ENCODE measurements around the gene ANXA9. TPM values are rescaled to one million over a fixed set of nuclear protein-coding genes. Genes with fewer than 3 reads are reported as not detected.

Gene ANXA9
- total RNA-seq, 6 experiments from 2014 or later, result 9.9 to 18.5 (median 15.1) TPM

DNA sequence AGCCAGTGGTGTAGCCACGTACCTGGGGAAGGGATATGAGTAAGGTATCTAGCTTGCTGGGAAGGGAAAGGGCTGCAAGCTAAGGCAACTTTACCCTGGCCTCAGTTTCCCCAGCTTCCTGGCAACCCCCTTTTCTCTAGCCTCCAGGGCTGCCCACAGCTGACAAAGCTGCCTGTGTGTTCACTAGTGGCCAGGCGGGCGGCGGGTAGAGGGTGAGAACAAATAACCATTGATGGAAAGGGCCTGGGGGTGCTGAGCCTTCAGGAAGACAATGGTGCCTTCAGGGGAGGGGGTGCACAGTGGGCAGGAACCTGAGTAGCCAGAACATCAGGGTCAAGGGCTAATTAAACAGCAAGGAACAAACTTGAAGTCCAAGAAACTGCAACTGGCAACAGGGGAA is 13.6 kb upstream of the ANXA9 start:
- ATAC-seq, result no peak
- intact Hi-C loops (cut with DNase I), result no loop called here

DNA sequence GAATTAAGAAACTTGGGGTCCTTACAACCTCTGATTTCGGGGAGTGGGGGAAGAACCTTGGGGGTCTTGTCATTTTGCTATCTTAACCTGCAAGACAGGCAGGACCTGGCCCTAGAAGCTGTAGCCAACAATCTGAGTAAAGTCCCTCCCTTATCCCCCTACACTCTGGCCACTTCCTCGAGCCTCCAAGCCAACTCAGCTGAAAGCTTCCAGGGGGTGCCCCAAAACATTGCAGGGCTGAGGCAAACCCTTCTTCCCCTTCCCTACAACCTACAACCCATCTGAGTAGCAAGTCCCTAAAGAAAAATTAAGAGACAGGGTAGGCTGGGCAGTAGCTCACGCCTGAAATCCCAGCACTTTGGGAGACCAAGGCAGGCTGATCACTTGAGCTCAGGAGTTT is 12.5 kb upstream of the ANXA9 start:
- Histone ChIP-seq H3K27me3 (no peaks in the 10 kb centered on the region), H3K9me3 (no peaks in the 10 kb centered on the region), H3K27ac (peak overlapping the region; percentile 11 to 97 (median 30)), H3K4me3 (peak overlapping the region in 1 of 3 donors; percentile 50), H3K4me1 (peaks cover 0 to 47% (median 15%) of the 10 kb centered on the region in 4 donors), H3K36me3 (peaks cover 14 to 46% (median 32%) of the 10 kb centered on the region in 4 donors)
- no peak for TF ChIP-seq POLR2A (IDR thresholded peaks at IDR 0.05)
- TF ChIP-seq, protein P1, sequence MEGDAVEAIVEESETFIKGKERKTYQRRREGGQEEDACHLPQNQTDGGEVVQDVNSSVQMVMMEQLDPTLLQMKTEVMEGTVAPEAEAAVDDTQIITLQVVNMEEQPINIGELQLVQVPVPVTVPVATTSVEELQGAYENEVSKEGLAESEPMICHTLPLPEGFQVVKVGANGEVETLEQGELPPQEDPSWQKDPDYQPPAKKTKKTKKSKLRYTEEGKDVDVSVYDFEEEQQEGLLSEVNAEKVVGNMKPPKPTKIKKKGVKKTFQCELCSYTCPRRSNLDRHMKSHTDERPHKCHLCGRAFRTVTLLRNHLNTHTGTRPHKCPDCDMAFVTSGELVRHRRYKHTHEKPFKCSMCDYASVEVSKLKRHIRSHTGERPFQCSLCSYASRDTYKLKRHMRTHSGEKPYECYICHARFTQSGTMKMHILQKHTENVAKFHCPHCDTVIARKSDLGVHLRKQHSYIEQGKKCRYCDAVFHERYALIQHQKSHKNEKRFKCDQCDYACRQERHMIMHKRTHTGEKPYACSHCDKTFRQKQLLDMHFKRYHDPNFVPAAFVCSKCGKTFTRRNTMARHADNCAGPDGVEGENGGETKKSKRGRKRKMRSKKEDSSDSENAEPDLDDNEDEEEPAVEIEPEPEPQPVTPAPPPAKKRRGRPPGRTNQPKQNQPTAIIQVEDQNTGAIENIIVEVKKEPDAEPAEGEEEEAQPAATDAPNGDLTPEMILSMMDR (IDR thresholded peaks at IDR 0.05), result no peak
- no peak for ATAC-seq
- intact Hi-C loops (cut with DNase I), result no loop called here
- WGBS (ENCODE audit: insufficient coverage, low coverage, low lambda C conversion rate, missing lambda C conversion rate), result 50% methylated on average over 3 of the region's 3 CpGs
- DNase-seq, result peak in 1 of 3 donors; percentile 29

More for the DNA sequence above, 13.6 kb upstream of the ANXA9 start:
- Histone ChIP-seq H3K36me3 (peaks cover 18 to 57% (median 37%) of the 10 kb centered on the region in 4 donors), H3K4me3 (no peak overlapping the region), H3K9me3 (no peaks in the 10 kb centered on the region), H3K27ac (peak overlapping the region in 2 of 3 donors; percentile 13), H3K27me3 (no peaks in the 10 kb centered on the region), H3K4me1 (peaks cover 0 to 47% (median 15%) of the 10 kb centered on the region in 4 donors)
- TF ChIP-seq, protein P1 (IDR thresholded peaks at IDR 0.05), result no peak
- 50% methylated on average over 2 of the region's 4 CpGs for WGBS (ENCODE audit: insufficient coverage, low coverage, low lambda C conversion rate, missing lambda C conversion rate)
- DNase-seq, result peak in 1 of 3 donors; percentile 46

GRCh38 chr1:150970808-150971582 is 11.1 kb upstream of the ANXA9 start:
- H3K4me1 ChIP-seq, result peaks cover 0 to 52% (median 15%) of the 10 kb centered on the region in 4 donors

DNA sequence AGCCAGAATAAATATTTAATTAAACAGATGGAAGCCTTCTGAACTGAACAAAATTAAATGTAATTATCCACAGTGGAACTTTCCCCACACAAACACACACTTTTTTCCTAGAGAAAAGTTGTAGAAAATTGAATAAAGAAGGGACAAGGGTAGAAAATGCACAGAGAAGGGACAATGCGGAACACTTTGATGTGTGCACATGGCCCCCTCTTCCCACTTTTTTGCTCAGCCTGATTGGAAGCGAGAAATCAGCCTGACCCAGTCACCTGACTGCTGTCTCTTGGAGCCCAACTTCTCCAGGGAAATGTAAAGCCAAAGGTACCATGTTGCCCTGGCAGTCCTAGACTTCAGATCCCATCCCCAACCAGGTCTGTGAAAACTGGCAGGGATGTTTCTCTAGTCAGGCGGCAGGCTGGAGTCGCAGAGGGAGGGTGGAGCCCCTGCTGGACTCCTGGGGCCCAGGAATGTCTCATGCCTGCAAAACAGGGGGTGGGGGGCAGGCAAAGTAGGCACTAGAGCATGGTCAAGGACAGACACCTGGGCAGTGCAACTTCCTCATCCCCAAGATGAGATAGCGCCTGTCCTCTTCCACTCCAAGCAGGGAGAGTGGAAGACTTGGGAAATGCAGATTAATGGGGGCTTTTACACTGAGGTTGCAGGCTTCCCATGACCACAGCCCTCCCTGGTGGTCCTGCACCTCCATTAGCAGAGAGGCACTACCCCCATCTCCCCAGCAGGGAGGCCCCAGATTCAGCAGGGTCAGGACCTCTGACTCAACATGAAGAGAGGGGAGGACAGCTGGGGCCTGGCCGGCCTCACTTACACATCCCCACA is 10.3 kb upstream of the ANXA9 start:
- ATAC-seq (peak; percentile 26 to 46 (median 38)), DNase-seq (peak; percentile 70 to 80 (median 72))
- TF ChIP-seq, protein P1 (IDR thresholded peaks at IDR 0.05), result peak in 1 of 4 donors; percentile 32
- no peak for TF ChIP-seq POLR2A (IDR thresholded peaks at IDR 0.05)
- H3K36me3 ChIP-seq, result peaks cover 5 to 24% (median 16%) of the 10 kb centered on the region in 4 donors
- WGBS (ENCODE audit: insufficient coverage, low coverage, low lambda C conversion rate, missing lambda C conversion rate), result 15% methylated on average over 4 of the region's 6 CpGs
- peak overlapping the region; percentile 90 to 97 (median 92) for H3K27ac ChIP-seq
- peaks cover 0 to 53% (median 17%) of the 10 kb centered on the region in 4 donors for H3K4me1 ChIP-seq
- intact Hi-C loops (cut with DNase I), result no loop called here
- no peaks in the 10 kb centered on the region for H3K9me3 ChIP-seq
- H3K4me3 ChIP-seq, result peak overlapping the region; percentile 68 to 89 (median 81)
- no peaks in the 10 kb centered on the region for H3K27me3 ChIP-seq

More at GRCh38 chr1:150970808-150971582, 11.1 kb upstream of the ANXA9 start:
- H3K4me3 ChIP-seq, result peak overlapping the region; percentile 28 to 89 (median 81)
- intact Hi-C loops (cut with DNase I), result no loop called here
- H3K36me3 ChIP-seq, result peaks cover 8 to 32% (median 22%) of the 10 kb centered on the region in 4 donors
- peak overlapping the region; percentile 90 to 97 (median 92) for H3K27ac ChIP-seq
- 33% methylated on average over 5 of the region's 11 CpGs for WGBS (ENCODE audit: insufficient coverage, low coverage, low lambda C conversion rate, missing lambda C conversion rate)
- ATAC-seq (peak; percentile 70 to 85 (median 76)), DNase-seq (peak; percentile 87 to 96 (median 91))
- peak; percentile 54 for TF ChIP-seq POLR2A (IDR thresholded peaks at IDR 0.05)
- TF ChIP-seq, protein P1 (IDR thresholded peaks at IDR 0.05), result no peak
- no peaks in the 10 kb centered on the region for H3K9me3 ChIP-seq
- no peaks in the 10 kb centered on the region for H3K27me3 ChIP-seq
